NT2/D1 (cell line): ENCODE data around the gene QDPR.
"Not testable (repeated sequence)": the region's sequence is repeated elsewhere in the genome, so short reads cannot be mapped to it uniquely, and the experiment has no call there.

Experiments used
- YY1 ChIP-seq: IDR thresholded peaks from 2 replicates; pipeline ENCODE4 v1.6.1; 2011; ENCODE audit not compliant: insufficient read length, insufficient read depth
- ZNF274 ChIP-seq: IDR thresholded peaks from 2 replicates; pipeline ENCODE4 v1.6.1; 2011; ENCODE audit warnings: mild to moderate bottlenecking, low read depth, low read length

DNA sequence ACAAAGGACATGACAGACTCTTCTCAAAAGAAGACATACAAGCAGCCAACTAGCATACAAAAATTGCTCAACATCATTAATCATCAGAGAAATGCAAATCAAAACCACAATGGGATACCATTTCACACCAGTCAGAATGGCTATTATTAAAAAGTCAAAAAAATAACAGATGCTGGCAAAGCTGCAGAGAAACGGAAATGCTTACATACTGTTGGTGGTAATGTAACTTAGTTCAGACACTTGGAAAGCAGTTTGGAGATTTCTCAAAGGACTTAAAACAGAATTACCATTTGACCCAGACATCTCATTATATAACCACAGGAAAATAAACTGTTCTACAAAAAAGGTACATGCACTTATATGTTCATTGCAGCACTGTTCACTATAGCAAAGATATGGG is 69.4 kb downstream of the QDPR start:
- TF ChIP-seq ZNF274, YY1: not testable (repeated sequence)
